Measurements from ENCODE around the gene STAG2. TPM values are rescaled to one million over a fixed set of nuclear protein-coding genes. Genes with fewer than 3 reads are reported as not detected.

The STAG2 gene
- total RNA-seq, 1 experiment from 2014 or later: 66.3 TPM

GRCh38 chrX:124023838-124024238 is 62.3 kb downstream of the STAG2 start:
- H3K27me3 ChIP-seq (ENCODE audit: insufficient read depth, low read length): no peaks in the 10 kb centered on the region
- H3K9ac ChIP-seq (ENCODE audit: low read length): no peak overlapping the region
- BruUV-seq (replicated peaks): no TSS peak
- no peak for ATAC-seq
- no peaks in the 10 kb centered on the region for H3K9me3 ChIP-seq (ENCODE audit: control insufficient read depth in 1 of 2, insufficient read depth in 1 of 2, low read depth in 1 of 2, low read length in 2 of 2)
- no peak for DNase-seq (ENCODE audit: low read depth, low spot score)
- no peak overlapping the region for H2AFZ ChIP-seq (ENCODE audit: low read depth, low read length, poor library complexity, severe bottlenecking)
- H3K4me3 ChIP-seq (replicated peaks in 1 of 2; ENCODE audit: low read depth in 1 of 2, low read length in 2 of 2): no peak overlapping the region
- peaks cover 31% of the 10 kb centered on the region; the same call in 1 of the 2 replicates for H3K79me2 ChIP-seq (ENCODE audit: insufficient read depth, low read length)
- no peak overlapping the region for H3K4me2 ChIP-seq (ENCODE audit: low read length)
- no peaks in the 10 kb centered on the region for H3K4me1 ChIP-seq (ENCODE audit: control insufficient read depth in 1 of 2, insufficient read depth in 2 of 2, low read length in 2 of 2)
- no peak overlapping the region for H3K27ac ChIP-seq (ENCODE audit: low read depth, low read length)
- no peak for TF ChIP-seq POLR2AphosphoS5 (IDR thresholded peaks at IDR 0.05; ENCODE audit: low read depth, low read length)
- TF ChIP-seq FOSL1 (IDR thresholded peaks at IDR 0.05; ENCODE audit: low read depth): no peak
- no peak for TF ChIP-seq YY1 (IDR thresholded peaks at IDR 0.05; ENCODE audit: extremely low read depth, insufficient replicate concordance, low read depth, low read length)
- no peak for TF ChIP-seq POLR2A (IDR thresholded peaks at IDR 0.05; ENCODE audit: borderline replicate concordance, extremely low read depth, insufficient read depth, insufficient read length)
- TF ChIP-seq REST (IDR thresholded peaks at IDR 0.05; ENCODE audit: low read depth): no peak
- TF ChIP-seq MAX (IDR thresholded peaks at IDR 0.05): no peak
- no peak for TF ChIP-seq SP1 (IDR thresholded peaks at IDR 0.05; ENCODE audit: low read depth)
- no peak for TF ChIP-seq CEBPB (IDR thresholded peaks at IDR 0.05; ENCODE audit: low read depth)
- TF ChIP-seq RAD21 (IDR thresholded peaks at IDR 0.05; ENCODE audit: low read depth): no peak
- no peak for TF ChIP-seq TCF7L2 (IDR thresholded peaks at IDR 0.05; ENCODE audit: borderline replicate concordance, extremely low read depth, insufficient read depth, insufficient read length)
- no peak for TF ChIP-seq ELF1 (IDR thresholded peaks at IDR 0.05; ENCODE audit: borderline replicate concordance, low read depth)
- no peak for TF ChIP-seq SIN3A (IDR thresholded peaks at IDR 0.05; ENCODE audit: low read depth)
- TF ChIP-seq EGR1 (IDR thresholded peaks at IDR 0.05; ENCODE audit: low read depth): no peak
- TF ChIP-seq SRF (IDR thresholded peaks at IDR 0.05; ENCODE audit: low read depth): no peak
- no peak for TF ChIP-seq CBX3 (IDR thresholded peaks at IDR 0.05; ENCODE audit: low read depth)
- TF ChIP-seq ZNF274 (IDR thresholded peaks at IDR 0.05; ENCODE audit: low read depth, low read length): no peak
- no peak for TF ChIP-seq ATF3 (IDR thresholded peaks at IDR 0.05)
- ChIA-PET CTCF (no interaction called here), RAD21 (ENCODE audit: low non-redundant PET in 1 of 2, low total read pairs in 2 of 2, uncharacterized antibody in 2 of 2, unreplicated experiment in 2 of 2) (no interaction called here), POLR2A (no interaction called here)
- intact Hi-C loops (cut with micrococcal nuclease): no loop called here
- H4K20me1 ChIP-seq (ENCODE audit: insufficient read depth): no peaks in the 10 kb centered on the region
- H3K36me3 ChIP-seq (ENCODE audit: control insufficient read depth in 1 of 2, insufficient read depth in 2 of 2, low read length in 2 of 2): no peaks in the 10 kb centered on the region; a peak in 1 of 4 replicates
- no peaks in the 10 kb centered on the region for H3K9me2 ChIP-seq (ENCODE audit: insufficient read depth)

Measured in HCT116 (cell line).